Colonic mucosa (tissue), 4 donors: Measurements from ENCODE around the gene TPD52L1. TPM values are rescaled to one million over a fixed set of nuclear protein-coding genes. Genes with fewer than 3 reads are reported as not detected.

Source experiments
- DNase-seq: peaks from one replicate; pipeline ENCODE4 v3.0.0-alpha.2; 2020
- H3K27ac ChIP-seq: fragments of 200-600 bp; one replicate; pipeline ENCODE4 v1.8.0; 2021
- H3K27me3 ChIP-seq: fragments of 200-600 bp; one replicate; pipeline ENCODE4 v1.8.0; 2021
- H3K36me3 ChIP-seq: fragments of 200-600 bp; one replicate; pipeline ENCODE4 v1.8.0; 2021
- H3K4me1 ChIP-seq: fragments of 200-600 bp; one replicate; pipeline ENCODE4 v1.8.0; 2021; ENCODE audit warnings: mild to moderate bottlenecking
- H3K4me3 ChIP-seq: fragments of 200-600 bp; one replicate; pipeline ENCODE4 v1.8.0; 2021
- H3K9ac ChIP-seq, 2 donors: one replicate each; pipeline ENCODE4 v1.7.0; 2013; ENCODE audit warnings: control low read depth in 2 of 2, low read depth in 2 of 2, low read length in 2 of 2
- H3K9me3 ChIP-seq: fragments of 200-600 bp; one replicate; pipeline ENCODE4 v1.8.0; 2021
- intact Hi-C: fragments of 100-400 bp; cut with DNase I; formaldehyde crosslinking; loops from one replicate; pipeline ENCODE4 v1.14.1; 2022
- total RNA-seq, 2 donors: library from RNA; stranded (reverse); fragmentation: NEBNext Ultra II Directional in 1 of 2; extraction: Animal tissue kit (Norgen Biotek cat#: 25700) in 1 of 2; gene quantifications; one replicate each; pipeline ENCODE4 v1.2.1, GENCODE V29; 2021
- TF ChIP-seq, protein P1 (sequence below): fragments of 200-600 bp; IDR thresholded peaks from one replicate; pipeline ENCODE4 v1.8.0; 2022; ENCODE audit warnings: antibody characterized with exemption, mild to moderate bottlenecking
- donor health status: healthy.
- donor health status: DM: no; HTN: no; CAD: no.
- donor health status: DM: no; HTN: no; CAD: no.

TPD52L1 gene
- total RNA-seq, 2 donors from 2014 or later, result 15.5 to 16.9 TPM

- intact Hi-C loops, result loop anchor here (5.0 kb wide), 1 partner anchor 91 kb away; no protein-coding TSS in a partner anchor
- Histone ChIP-seq H3K4me3 (no peak overlapping the region), H3K9ac (no peak overlapping the region), H3K9me3 (no peaks in the 10 kb centered on the region), H3K4me1 (peaks cover 8% of the 10 kb centered on the region), H3K36me3 (no peaks in the 10 kb centered on the region), H3K27me3 (no peaks in the 10 kb centered on the region), H3K27ac (no peak overlapping the region)
- DNase-seq, result no peak
- TF ChIP-seq, protein P1, sequence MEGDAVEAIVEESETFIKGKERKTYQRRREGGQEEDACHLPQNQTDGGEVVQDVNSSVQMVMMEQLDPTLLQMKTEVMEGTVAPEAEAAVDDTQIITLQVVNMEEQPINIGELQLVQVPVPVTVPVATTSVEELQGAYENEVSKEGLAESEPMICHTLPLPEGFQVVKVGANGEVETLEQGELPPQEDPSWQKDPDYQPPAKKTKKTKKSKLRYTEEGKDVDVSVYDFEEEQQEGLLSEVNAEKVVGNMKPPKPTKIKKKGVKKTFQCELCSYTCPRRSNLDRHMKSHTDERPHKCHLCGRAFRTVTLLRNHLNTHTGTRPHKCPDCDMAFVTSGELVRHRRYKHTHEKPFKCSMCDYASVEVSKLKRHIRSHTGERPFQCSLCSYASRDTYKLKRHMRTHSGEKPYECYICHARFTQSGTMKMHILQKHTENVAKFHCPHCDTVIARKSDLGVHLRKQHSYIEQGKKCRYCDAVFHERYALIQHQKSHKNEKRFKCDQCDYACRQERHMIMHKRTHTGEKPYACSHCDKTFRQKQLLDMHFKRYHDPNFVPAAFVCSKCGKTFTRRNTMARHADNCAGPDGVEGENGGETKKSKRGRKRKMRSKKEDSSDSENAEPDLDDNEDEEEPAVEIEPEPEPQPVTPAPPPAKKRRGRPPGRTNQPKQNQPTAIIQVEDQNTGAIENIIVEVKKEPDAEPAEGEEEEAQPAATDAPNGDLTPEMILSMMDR, result no peak
These were observed 52.4 kb downstream of the TPD52L1 start for GRCh38 chr6:125205931-125206330.

- Histone ChIP-seq H3K27me3 (no peaks in the 10 kb centered on the region), H3K4me1 (peaks cover 7% of the 10 kb centered on the region), H3K27ac (no peak overlapping the region), H3K36me3 (no peaks in the 10 kb centered on the region), H3K9ac (no peak overlapping the region), H3K4me3 (no peak overlapping the region), H3K9me3 (no peaks in the 10 kb centered on the region)
- TF ChIP-seq, protein P1, result no peak
- intact Hi-C loops, result loop anchor here (5.0 kb wide), 1 partner anchor 91 kb away; no protein-coding TSS in a partner anchor
- DNase-seq, result no peak
These were observed 52.8 kb downstream of the TPD52L1 start for GRCh38 chr6:125206389-125206788.

GRCh38 chr6:125207956-125208355 is 54.4 kb downstream of the TPD52L1 start:
- TF ChIP-seq, protein P1, result no peak
- Histone ChIP-seq H3K36me3 (no peaks in the 10 kb centered on the region), H3K9me3 (no peaks in the 10 kb centered on the region), H3K27me3 (no peaks in the 10 kb centered on the region), H3K9ac (no peak overlapping the region), H3K4me3 (no peak overlapping the region), H3K4me1 (no peaks in the 10 kb centered on the region), H3K27ac (no peak overlapping the region)
- intact Hi-C loops, result loop anchor here (5.0 kb wide), 1 partner anchor 89 kb away; no protein-coding TSS in a partner anchor
- DNase-seq, result no peak

GRCh38 chr6:125208625-125209249 is 55.2 kb downstream of the TPD52L1 start:
- Histone ChIP-seq H3K27me3 (no peaks in the 10 kb centered on the region), H3K4me1 (no peaks in the 10 kb centered on the region), H3K36me3 (no peaks in the 10 kb centered on the region), H3K9me3 (no peaks in the 10 kb centered on the region), H3K9ac (no peak overlapping the region), H3K4me3 (no peak overlapping the region), H3K27ac (no peak overlapping the region)
- TF ChIP-seq, protein P1, result no peak
- intact Hi-C loops, result loop anchor here (5.0 kb wide), 1 partner anchor 89 kb away; no protein-coding TSS in a partner anchor
- DNase-seq, result no peak

DNA sequence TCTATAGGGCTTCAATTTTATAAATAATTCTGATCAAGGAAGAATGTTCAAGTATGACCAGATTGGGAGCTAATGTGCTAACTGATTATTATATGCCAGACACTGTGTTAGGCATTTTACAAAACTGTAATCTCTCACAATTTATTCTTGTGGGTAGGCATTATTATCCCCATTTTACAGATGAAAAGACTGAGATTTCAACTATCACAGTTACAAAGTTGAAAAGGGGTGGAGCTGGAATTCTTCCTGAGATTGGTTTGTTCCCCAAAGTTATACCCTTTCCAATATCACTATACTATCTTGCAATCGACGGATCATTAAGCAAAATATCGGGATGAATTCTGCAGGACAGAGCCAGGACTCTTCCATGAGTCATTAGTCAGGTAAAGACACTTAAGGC is 57.1 kb downstream of the TPD52L1 start:
- H3K4me3 ChIP-seq, result no peak overlapping the region
- no peaks in the 10 kb centered on the region for H3K36me3 ChIP-seq
- H3K4me1 ChIP-seq, result no peaks in the 10 kb centered on the region
- no peaks in the 10 kb centered on the region for H3K27me3 ChIP-seq
- H3K27ac ChIP-seq, result no peak overlapping the region
- intact Hi-C loops, result no loop called here
- no peak overlapping the region for H3K9ac ChIP-seq
- no peak for DNase-seq
- no peaks in the 10 kb centered on the region for H3K9me3 ChIP-seq
- TF ChIP-seq, protein P1, result no peak
